OCI-LY3 (cell line): ENCODE measurements around the gene NFIB.

Source experiments
- CTCF ChIP-seq: fragments of 200-600, 300-600 bp; sonication (generic); IDR thresholded peaks from 2 replicates; pipeline ENCODE4 v1.5.1; 2014; ENCODE audit warnings: antibody characterized with exemption, low read length, low read depth
- EZH2phosphoT487 ChIP-seq: fragments of 200-600 bp; shearing (Covaris generic); IDR thresholded peaks from 2 replicates; pipeline ENCODE4 v1.6.1; 2018; ENCODE audit warnings: antibody characterized with exemption, mixed run types, low read depth

DNA sequence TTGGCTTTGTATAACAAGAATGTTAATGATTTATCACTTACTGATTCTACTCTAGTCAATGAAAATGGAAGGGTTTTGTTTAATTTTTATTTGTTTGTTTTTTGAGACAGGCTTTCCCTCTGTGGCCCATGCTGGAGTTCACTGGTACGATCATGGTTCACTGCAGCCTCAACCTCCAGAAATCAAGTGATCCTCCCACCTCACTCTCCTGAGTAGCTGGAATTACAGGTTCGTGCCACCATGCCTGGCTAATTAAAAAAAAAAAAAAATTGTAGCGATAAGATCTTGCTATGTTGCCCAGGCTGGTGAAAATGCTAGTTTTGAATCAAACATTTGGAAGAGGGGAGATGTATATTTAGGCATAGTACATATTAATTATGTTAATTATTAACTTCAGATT is 209.4 kb downstream of the NFIB start:
- TF ChIP-seq CTCF: no peak
- no peak for TF ChIP-seq EZH2phosphoT487
